A549 (cell line): ENCODE data around the gene PDE10A. TPM values are rescaled to one million over a fixed set of nuclear protein-coding genes. Genes with fewer than 3 reads are reported as not detected.
"Not testable (repeated sequence)": the region's sequence is repeated elsewhere in the genome, so short reads cannot be mapped to it uniquely, and the experiment has no call there.

ENCODE experiments used
- ATAC-seq, 2 experiments: fragments of 200-7000 bp in 1 of 2; fragments of >200 bp in 1 of 2; cut with Nextera tagmentation in 1 of 2; cut with Tn5 transposase in 1 of 2; 3 replicates each; pipeline versions ENCODE4 v1.8.0 to v1.9.1; 2018 to 2020; ENCODE audit warnings: mild to moderate bottlenecking in 1 of 2, moderate library complexity in 1 of 2
- CTCF ChIA-PET: fragments of 300-600 bp; sonication (Branson Sonifier 250); formaldehyde crosslinking; extraction: SDS; loops from one replicate; lab custom pipeline; 2021; ENCODE audit warnings: antibody characterized with exemption, inconsistent platforms; lab: Yijun Ruan, JAX
- POLR2A ChIA-PET: fragments of 350-600 bp; formaldehyde crosslinking; extraction: SDS; loops from one replicate; lab custom pipeline; 2021; ENCODE audit warnings: antibody characterized with exemption, inconsistent platforms; lab: Yijun Ruan, JAX
- DNase-seq, 2 experiments: peaks; one replicate each; pipeline versions ENCODE4 v3.0.0 to v3.0.0-alpha.2; 2011 to 2016; ENCODE audit warnings: low read depth in 1 of 2, low spot score in 1 of 2
- FAIRE-seq: peaks from 2 replicates; lab custom pipeline; 2011; peaks lifted over from hg19 to GRCh38; lab: Jason Lieb, UNC
- H3K27ac ChIP-seq, 2 experiments: fragments of >200 bp; sonication (Bioruptor Twin); formaldehyde crosslinking; 3 replicates each; pipeline ENCODE4 v1.5.1; 2016 to 2017
- H3K4me1 ChIP-seq: fragments of >200 bp; sonication (Bioruptor Twin); formaldehyde crosslinking; 3 replicates; pipeline ENCODE4 v1.6.1; 2016
- H3K4me2 ChIP-seq: fragments of >200 bp; sonication (Bioruptor Twin); formaldehyde crosslinking; 3 replicates; pipeline ENCODE4 v1.6.1; 2016
- H3K4me3 ChIP-seq: fragments of >200 bp; sonication (Bioruptor Twin); formaldehyde crosslinking; 3 replicates; pipeline ENCODE4 v1.5.1; 2016
- H3K9me3 ChIP-seq: fragments of >200 bp; sonication (Bioruptor Twin); formaldehyde crosslinking; 3 replicates; pipeline ENCODE4 v1.6.1; 2016
- BHLHE40 ChIP-seq: IDR thresholded peaks from 2 replicates; pipeline ENCODE4 v1.6.1; 2012; ENCODE audit warnings: low read depth, low read length, inconsistent platforms
- CBX2 ChIP-seq: fragments of 200-600 bp; sonication (generic); IDR thresholded peaks from 2 replicates; pipeline ENCODE4 v1.6.1; 2016; ENCODE audit warnings: low read depth, mild to moderate bottlenecking, borderline replicate concordance
- CBX8 ChIP-seq: fragments of 200-600 bp; sonication (generic); IDR thresholded peaks from 2 replicates; pipeline ENCODE4 v1.6.1; 2016
- CHD2 ChIP-seq: fragments of 150-350 bp; IDR thresholded peaks from 2 replicates; pipeline ENCODE4 v1.6.1; 2014; ENCODE audit warnings: low read length; ENCODE audit not compliant: partially characterized antibody
- CHD4 ChIP-seq: fragments of 200-600 bp; sonication (generic); IDR thresholded peaks from 2 replicates; pipeline ENCODE4 v1.6.1; 2016; ENCODE audit warnings: antibody characterized with exemption, mild to moderate bottlenecking, borderline replicate concordance
- FOSB ChIP-seq: fragments of 250-450 bp; sonication (Bioruptor Pico); IDR thresholded peaks from 2 replicates; pipeline ENCODE4 v1.5.0; 2020; ENCODE audit warnings: mild to moderate bottlenecking, moderate library complexity
- FOSL2 ChIP-seq, 2 experiments: fragments of 450-650 bp in 1 of 2; fragments of >200 bp in 1 of 2; sonication (Bioruptor Twin) in 1 of 2; formaldehyde crosslinking; IDR thresholded peaks; 2 replicates each; pipeline versions ENCODE4 v1.5.0 to v1.6.1; 2016 to 2020; ENCODE audit warnings: mild to moderate bottlenecking in 1 of 2, moderate library complexity in 1 of 2
- GATA3 ChIP-seq: IDR thresholded peaks from 2 replicates; pipeline ENCODE4 v1.6.1; 2012; ENCODE audit warnings: borderline replicate concordance
- HEYL ChIP-seq: fragments of 250-450 bp; sonication (Bioruptor Pico); IDR thresholded peaks from 2 replicates; pipeline ENCODE4 v1.8.0; 2021; ENCODE audit warnings: mild to moderate bottlenecking, moderate library complexity
- HOXB13 ChIP-seq: fragments of 250-450 bp; sonication (Bioruptor Pico); IDR thresholded peaks from 2 replicates; pipeline ENCODE4 v1.5.0; 2020; ENCODE audit warnings: low read depth, mild to moderate bottlenecking, moderate library complexity
- JUNB ChIP-seq: fragments of >200 bp; sonication (Bioruptor Twin); formaldehyde crosslinking; IDR thresholded peaks from 2 replicates; pipeline ENCODE4 v1.6.1; 2016
- KDM1A ChIP-seq: fragments of 200-600 bp; sonication (generic); IDR thresholded peaks from 2 replicates; pipeline ENCODE4 v1.6.1; 2016; ENCODE audit warnings: low read depth, mild to moderate bottlenecking
- MAFK ChIP-seq: fragments of 450-650 bp; IDR thresholded peaks from 2 replicates; pipeline ENCODE4 v1.6.1; 2014; ENCODE audit not compliant: partially characterized antibody
- REST ChIP-seq: fragments of 200-600 bp; sonication (generic); IDR thresholded peaks from 2 replicates; pipeline ENCODE4 v1.6.1; 2016; ENCODE audit warnings: antibody characterized with exemption, mild to moderate bottlenecking, moderate library complexity
- RFX5 ChIP-seq: fragments of 450-650 bp; IDR thresholded peaks from 2 replicates; pipeline ENCODE4 v1.7.1; 2014; ENCODE audit warnings: antibody characterized with exemption, mild to moderate bottlenecking, moderate library complexity
- WGBS: methylation state at CpG from one replicate; pipeline ENCODE4 v1.1.6; 2017; ENCODE audit errors: missing lambda C conversion rate; 5-methylcytosine and 5-hydroxymethylcytosine counted together
- polyA plus RNA-seq, 4 experiments: library from polyadenylated mRNA; depleted of rRNA in 3 of 4; stranded (reverse); fragments of >200 nt; fragmentation: RNase III in 1 of 4; extraction: RNeasy Plus Mini Kit Qiagen cat#74134 plus additional on column Dnase treatment in 1 of 4; gene quantifications; 2 replicates in 3 of 4; 3 replicates in 1 of 4; pipeline ENCODE4 v1.2.3, GENCODE V29; 2011 to 2017
- TF ChIP-seq, protein P1 (sequence below): IDR thresholded peaks from 2 replicates; pipeline ENCODE4 v1.6.1; 2012
- TF ChIP-seq, protein P2 (sequence below): fragments of 250-450 bp; sonication (Bioruptor Pico); IDR thresholded peaks from 2 replicates; pipeline ENCODE4 v1.5.0; 2020; ENCODE audit warnings: low read depth, mild to moderate bottlenecking, moderate library complexity

Gene PDE10A
- polyA plus RNA-seq, 2 of the 4 experiments (the other 2 are of a cell fraction), result 44.9 to 92.5 TPM

DNA sequence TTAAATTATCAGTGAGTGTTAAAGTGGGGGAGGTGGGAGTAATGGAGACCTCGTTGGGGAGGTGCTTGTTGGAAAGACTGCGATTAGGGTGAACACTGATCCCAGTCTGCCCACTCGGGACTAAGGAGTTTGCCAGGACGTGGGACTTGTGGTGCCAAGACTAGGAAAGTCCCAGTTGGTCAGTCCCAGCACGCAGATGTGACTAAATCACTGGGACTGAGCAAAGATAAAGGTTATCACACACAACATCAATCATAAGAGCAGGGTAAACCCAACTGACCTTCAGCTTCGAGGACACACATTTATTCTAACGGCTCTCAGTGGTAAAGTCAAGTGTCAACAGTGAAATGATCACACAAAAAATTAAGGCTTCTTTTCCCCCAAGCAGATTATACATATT lies 45.5 kb downstream of the PDE10A start:
- Histone ChIP-seq H3K27ac (peak overlapping the region in 1 of 2 experiments; percentile 16; a peak in 1 of 6 replicates), H3K9me3 (no peaks in the 10 kb centered on the region), H3K4me1 (peaks cover 8% of the 10 kb centered on the region; the same call in 2 of the 3 replicates), H3K4me2 (no peak overlapping the region), H3K4me3 (no peak overlapping the region)
- TF ChIP-seq, protein P1, sequence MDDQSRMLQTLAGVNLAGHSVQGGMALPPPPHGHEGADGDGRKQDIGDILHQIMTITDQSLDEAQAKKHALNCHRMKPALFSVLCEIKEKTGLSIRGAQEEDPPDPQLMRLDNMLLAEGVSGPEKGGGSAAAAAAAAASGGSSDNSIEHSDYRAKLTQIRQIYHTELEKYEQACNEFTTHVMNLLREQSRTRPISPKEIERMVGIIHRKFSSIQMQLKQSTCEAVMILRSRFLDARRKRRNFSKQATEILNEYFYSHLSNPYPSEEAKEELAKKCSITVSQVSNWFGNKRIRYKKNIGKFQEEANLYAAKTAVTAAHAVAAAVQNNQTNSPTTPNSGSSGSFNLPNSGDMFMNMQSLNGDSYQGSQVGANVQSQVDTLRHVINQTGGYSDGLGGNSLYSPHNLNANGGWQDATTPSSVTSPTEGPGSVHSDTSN, result no peak
- DNase-seq (no peak), ATAC-seq (no peak), FAIRE-seq (no peak)
- CTCF ChIA-PET, result no interaction called here
- 53% methylated on average over 7 of the region's 7 CpGs for WGBS
- POLR2A ChIA-PET, result no interaction called here

GRCh38 chr6:165616116-165616515 lies 46.9 kb downstream of the PDE10A start:
- Histone ChIP-seq H3K4me2 (no peak overlapping the region), H3K4me1 (peaks cover 8% of the 10 kb centered on the region; the same call in 2 of the 3 replicates), H3K4me3 (no peak overlapping the region), H3K9me3 (no peaks in the 10 kb centered on the region), H3K27ac (0 out of 6 replicates have a peak overlapping the region, but pooled peaks of 1 of the 2 experiments have one; percentile 35)
- ATAC-seq (no peak), DNase-seq (no peak), FAIRE-seq (no peak)
- WGBS, result 80% methylated on average over 9 of the region's 9 CpGs
- ChIA-PET CTCF (no interaction called here), POLR2A (no interaction called here)
- no peak for TF ChIP-seq KDM1A
- no peak for TF ChIP-seq FOSL2 (IDR thresholded peaks at IDR 0.05)
- TF ChIP-seq FOSL2 (CRISPR knock-in tag; IDR thresholded peaks at IDR 0.05), result no peak

GRCh38 chr6:165615636-165616035 lies 47.4 kb downstream of the PDE10A start:
- ChIA-PET CTCF (no interaction called here), POLR2A (no interaction called here)
- H3K27ac ChIP-seq, result no peak overlapping the region
- no peak for DNase-seq
- no peak for FAIRE-seq
- TF ChIP-seq REST (no peak), CBX2 (no peak), BHLHE40 (no peak), FOSB (no peak), RFX5 (no peak), JUNB (no peak), MAFK (no peak), CHD2 (no peak), GATA3 (no peak), CBX8 (no peak), HOXB13 (no peak)
- TF ChIP-seq, protein P2, sequence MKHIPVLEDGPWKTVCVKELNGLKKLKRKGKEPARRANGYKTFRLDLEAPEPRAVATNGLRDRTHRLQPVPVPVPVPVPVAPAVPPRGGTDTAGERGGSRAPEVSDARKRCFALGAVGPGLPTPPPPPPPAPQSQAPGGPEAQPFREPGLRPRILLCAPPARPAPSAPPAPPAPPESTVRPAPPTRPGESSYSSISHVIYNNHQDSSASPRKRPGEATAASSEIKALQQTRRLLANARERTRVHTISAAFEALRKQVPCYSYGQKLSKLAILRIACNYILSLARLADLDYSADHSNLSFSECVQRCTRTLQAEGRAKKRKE, result no peak
- WGBS, result 84% methylated on average over 5 of the region's 5 CpGs
- no peak overlapping the region for H3K4me2 ChIP-seq
- H3K9me3 ChIP-seq, result no peaks in the 10 kb centered on the region
- H3K4me1 ChIP-seq, result peaks cover 8% of the 10 kb centered on the region; the same call in 2 of the 3 replicates
- H3K4me3 ChIP-seq, result no peak overlapping the region
- ATAC-seq, result no peak

DNA sequence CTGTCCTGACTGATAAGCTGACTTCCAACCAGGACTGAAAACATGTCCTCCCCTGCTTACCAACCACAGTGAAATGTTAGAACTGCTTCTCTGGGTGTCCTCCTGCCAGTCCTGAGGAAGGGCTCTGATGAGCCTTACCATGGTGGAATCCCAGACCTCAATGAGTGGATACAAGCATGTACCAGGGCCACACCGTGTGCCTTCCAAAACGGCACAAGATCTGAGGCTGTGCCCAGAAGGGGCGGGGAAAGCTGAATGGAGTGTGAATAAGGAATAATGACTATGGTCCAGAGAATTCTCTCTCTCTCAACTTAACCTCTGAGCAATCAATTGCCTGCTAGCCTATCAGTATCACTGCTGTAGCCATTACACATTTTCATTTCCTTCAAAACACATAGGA lies 51.7 kb downstream of the PDE10A start:
- H3K27ac ChIP-seq, result no peak overlapping the region
- no peak for ATAC-seq
- CTCF ChIA-PET, result no interaction called here

GRCh38 chr6:165608577-165608976 lies 54.5 kb downstream of the PDE10A start:
- WGBS, result 100% methylated on average over 1 of the region's 1 CpG
- DNase-seq, H3K4me1 ChIP-seq, FAIRE-seq, H3K4me2 ChIP-seq, H3K4me3 ChIP-seq, H3K27ac ChIP-seq, H3K9me3 ChIP-seq, ATAC-seq, CTCF ChIA-PET, POLR2A ChIA-PET: not testable (repeated sequence)

More for the DNA sequence above, 51.7 kb downstream of the PDE10A start:
- POLR2A ChIA-PET, result no interaction called here
- no peak for FAIRE-seq
- TF ChIP-seq HEYL (CRISPR knock-in tag) (no peak), CHD4 (no peak), RFX5 (no peak)
- Histone ChIP-seq H3K4me3 (no peak overlapping the region), H3K9me3 (no peaks in the 10 kb centered on the region), H3K4me1 (peaks cover 2% of the 10 kb centered on the region; the same call in 1 of the 3 replicates), H3K4me2 (no peak overlapping the region)
- WGBS, result 73% methylated on average over 3 of the region's 3 CpGs
- DNase-seq, result no peak
